SK-N-MC (cell line): ENCODE results near the gene ZNF761.
"Not testable (repeated sequence)": the region's sequence is repeated elsewhere in the genome, so short reads cannot be mapped to it uniquely, and the experiment has no call there.

Experiments used
- EZH2 ChIP-seq: fragments of 200-600 bp; sonication (generic); IDR thresholded peaks from one replicate; pipeline ENCODE4 v1.6.1; 2017; ENCODE audit warnings: antibody characterized with exemption
- FOXP2 ChIP-seq: optimal IDR thresholded peaks from 2 replicates; pipeline ENCODE3; 2011; ENCODE audit warnings: mild to moderate bottlenecking, moderate library complexity; ENCODE audit not compliant: insufficient read depth; ENCODE audit errors: extremely low read length, control extremely low read depth
- POLR2AphosphoS5 ChIP-seq: IDR thresholded peaks from 2 replicates; pipeline ENCODE4 v1.6.1; 2012; ENCODE audit warnings: mild to moderate bottlenecking, low read depth, low read length, borderline replicate concordance

DNA sequence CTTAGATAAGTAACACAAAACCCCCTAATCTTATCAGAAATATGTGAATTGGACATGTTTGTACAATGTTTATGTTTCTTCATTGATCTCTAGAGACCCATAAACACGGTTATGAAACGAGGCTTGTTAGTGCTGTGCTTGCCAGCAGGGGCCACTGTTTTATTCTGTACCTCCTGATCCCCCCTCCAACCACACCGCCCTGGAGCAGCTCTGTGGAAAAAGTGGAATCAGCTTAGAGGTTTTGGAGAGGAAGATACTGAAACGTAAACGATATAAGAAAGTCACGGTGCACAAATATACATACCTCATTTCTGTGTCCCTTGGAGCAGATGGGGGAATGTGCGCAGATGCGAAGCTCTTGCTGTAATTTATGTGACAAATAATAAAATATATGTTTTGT lies 8.1 kb upstream of the ZNF761 start:
- TF ChIP-seq EZH2, POLR2AphosphoS5, FOXP2: not testable (repeated sequence)
